ENCODE data around the gene DSCAM. TPM values are rescaled to one million over a fixed set of nuclear protein-coding genes. Genes with fewer than 3 reads are reported as not detected.
"Not testable (repeated sequence)": the region's sequence is repeated elsewhere in the genome, so short reads cannot be mapped to it uniquely, and the experiment has no call there.

Gene DSCAM
- total and polyA plus RNA-seq, 10 donors, result 0.02 to 2.7 (median 2.0) TPM

GRCh38 chr21:40453183-40453582, 393.8 kb downstream of the DSCAM start:
- TF ChIP-seq CTCF (IDR thresholded peaks at IDR 0.05 in 8 of 11, conservative IDR thresholded peaks at IDR 0.05 in 3 of 11) (no peak), POLR2A (IDR thresholded peaks at IDR 0.05) (no peak), POLR2AphosphoS5 (IDR thresholded peaks at IDR 0.05) (no peak)
- 65 to 78% (median 70%) methylated on average over 3 of the region's 3 CpGs for WGBS, 5 donors
- intact Hi-C loops (cut with DNase I; ENCODE audit: low total_unique reads), result no loop called here

GRCh38 chr21:40452548-40452947, 394.4 kb downstream of the DSCAM start:
- intact Hi-C loops (cut with DNase I; ENCODE audit: low total_unique reads), result no loop called here
- no peak overlapping the region for H3K4me3 ChIP-seq
- H3K9me3 ChIP-seq, result no peaks in the 10 kb centered on the region
- WGBS, 5 donors, result 53 to 76% (median 60%) methylated on average over 1 of the region's 1 CpG
- H3K27me3 ChIP-seq (replicated peaks in 1 of 7), result no peaks in the 10 kb centered on the region
- no peak for DNase-seq
- no peaks in the 10 kb centered on the region for H3K36me3 ChIP-seq
- no peak overlapping the region for H3K27ac ChIP-seq
- H3K4me1 ChIP-seq, result no peaks in the 10 kb centered on the region
- TF ChIP-seq POLR2AphosphoS5 (IDR thresholded peaks at IDR 0.05) (no peak), POLR2A (IDR thresholded peaks at IDR 0.05) (no peak), CTCF (IDR thresholded peaks at IDR 0.05 in 8 of 11, conservative IDR thresholded peaks at IDR 0.05 in 3 of 11) (no peak)

More at GRCh38 chr21:40453183-40453582, 393.8 kb downstream of the DSCAM start:
- Histone ChIP-seq H3K27ac (no peak overlapping the region), H3K36me3 (no peaks in the 10 kb centered on the region), H3K9me3 (no peaks in the 10 kb centered on the region), H3K4me1 (no peaks in the 10 kb centered on the region), H3K27me3 (replicated peaks in 1 of 7) (no peaks in the 10 kb centered on the region), H3K4me3 (no peak overlapping the region)
- DNase-seq, result no peak

- DNase-seq, result no peak
- Histone ChIP-seq H3K4me1 (no peaks in the 10 kb centered on the region), H3K4me3 (no peak overlapping the region), H3K36me3 (no peaks in the 10 kb centered on the region), H3K27me3 (replicated peaks in 1 of 7) (no peaks in the 10 kb centered on the region), H3K9me3 (peaks cover 0 to 13% (median 3%) of the 10 kb centered on the region in 8 donors), H3K27ac (no peak overlapping the region)
- WGBS, 5 donors, result 45 to 64% (median 53%) methylated on average over 2 of the region's 2 CpGs
- intact Hi-C loops (cut with DNase I; ENCODE audit: low total_unique reads), result no loop called here
- no peak for TF ChIP-seq POLR2AphosphoS5 (IDR thresholded peaks at IDR 0.05)
- TF ChIP-seq POLR2A (IDR thresholded peaks at IDR 0.05), result no peak
- no peak for TF ChIP-seq CTCF (IDR thresholded peaks at IDR 0.05 in 8 of 11, conservative IDR thresholded peaks at IDR 0.05 in 3 of 11)
Measured at GRCh38 chr21:40447016-40447415, 399.9 kb downstream of the DSCAM start.

- no peaks in the 10 kb centered on the region for H3K4me1 ChIP-seq
- peaks cover 0 to 17% (median 3%) of the 10 kb centered on the region in 8 donors for H3K9me3 ChIP-seq
- H3K27ac ChIP-seq, result no peak overlapping the region
- H3K4me3 ChIP-seq, result no peak overlapping the region
- WGBS, 5 donors, result 68 to 81% (median 70%) methylated on average over 2 of the region's 2 CpGs
- TF ChIP-seq CTCF (IDR thresholded peaks at IDR 0.05 in 8 of 11, conservative IDR thresholded peaks at IDR 0.05 in 3 of 11) (no peak), POLR2A (IDR thresholded peaks at IDR 0.05) (no peak), POLR2AphosphoS5 (IDR thresholded peaks at IDR 0.05) (no peak)
- intact Hi-C loops (cut with DNase I; ENCODE audit: low total_unique reads), result no loop called here
- no peaks in the 10 kb centered on the region for H3K36me3 ChIP-seq
- DNase-seq, result no peak
- no peaks in the 10 kb centered on the region for H3K27me3 ChIP-seq (replicated peaks in 1 of 7)
Measured at GRCh38 chr21:40445349-40445921, 401.5 kb downstream of the DSCAM start.

- DNase-seq; H3K36me3 ChIP-seq; H3K4me1 ChIP-seq; H3K27me3 ChIP-seq (replicated peaks in 1 of 7); intact Hi-C loops (cut with DNase I; ENCODE audit: low total_unique reads); H3K27ac ChIP-seq; H3K4me3 ChIP-seq: not testable (repeated sequence)
- peaks cover 0 to 34% (median 9%) of the 10 kb centered on the region in 8 donors for H3K9me3 ChIP-seq
- 21 to 57% (median 46%) methylated on average over 2 of the region's 2 CpGs for WGBS, 5 donors
Measured at GRCh38 chr21:40439581-40439980, 407.4 kb downstream of the DSCAM start.

Measured in spleen (tissue), 11 donors.